ENCODE results near the gene ASB18.

- TF ChIP-seq, protein P1, sequence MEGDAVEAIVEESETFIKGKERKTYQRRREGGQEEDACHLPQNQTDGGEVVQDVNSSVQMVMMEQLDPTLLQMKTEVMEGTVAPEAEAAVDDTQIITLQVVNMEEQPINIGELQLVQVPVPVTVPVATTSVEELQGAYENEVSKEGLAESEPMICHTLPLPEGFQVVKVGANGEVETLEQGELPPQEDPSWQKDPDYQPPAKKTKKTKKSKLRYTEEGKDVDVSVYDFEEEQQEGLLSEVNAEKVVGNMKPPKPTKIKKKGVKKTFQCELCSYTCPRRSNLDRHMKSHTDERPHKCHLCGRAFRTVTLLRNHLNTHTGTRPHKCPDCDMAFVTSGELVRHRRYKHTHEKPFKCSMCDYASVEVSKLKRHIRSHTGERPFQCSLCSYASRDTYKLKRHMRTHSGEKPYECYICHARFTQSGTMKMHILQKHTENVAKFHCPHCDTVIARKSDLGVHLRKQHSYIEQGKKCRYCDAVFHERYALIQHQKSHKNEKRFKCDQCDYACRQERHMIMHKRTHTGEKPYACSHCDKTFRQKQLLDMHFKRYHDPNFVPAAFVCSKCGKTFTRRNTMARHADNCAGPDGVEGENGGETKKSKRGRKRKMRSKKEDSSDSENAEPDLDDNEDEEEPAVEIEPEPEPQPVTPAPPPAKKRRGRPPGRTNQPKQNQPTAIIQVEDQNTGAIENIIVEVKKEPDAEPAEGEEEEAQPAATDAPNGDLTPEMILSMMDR (conservative IDR thresholded peaks at IDR 0.05; ENCODE audit: low read depth in 2 of 2), result no peak
- no peak for TF ChIP-seq EZH2 (IDR thresholded peaks at IDR 0.05; ENCODE audit: low read depth, unreplicated experiment)
- no peak for TF ChIP-seq ZNF462 (CRISPR knock-in tag; IDR thresholded peaks at IDR 0.05)
These were observed 88.6 kb downstream of the ASB18 start for GRCh38 chr2:236175548-236176150.

Measured in GM23338 (cell line).